T-helper 22 cell (primary cell): ENCODE measurements around the gene POFUT2.
"Not testable (repeated sequence)": the region's sequence is repeated elsewhere in the genome, so short reads cannot be mapped to it uniquely, and the experiment has no call there.

ENCODE experiments used
- DNase-seq: peaks from one replicate; pipeline ENCODE4 v3.0.0-alpha.2; 2020; ENCODE audit warnings: low read depth

Gene POFUT2

DNA sequence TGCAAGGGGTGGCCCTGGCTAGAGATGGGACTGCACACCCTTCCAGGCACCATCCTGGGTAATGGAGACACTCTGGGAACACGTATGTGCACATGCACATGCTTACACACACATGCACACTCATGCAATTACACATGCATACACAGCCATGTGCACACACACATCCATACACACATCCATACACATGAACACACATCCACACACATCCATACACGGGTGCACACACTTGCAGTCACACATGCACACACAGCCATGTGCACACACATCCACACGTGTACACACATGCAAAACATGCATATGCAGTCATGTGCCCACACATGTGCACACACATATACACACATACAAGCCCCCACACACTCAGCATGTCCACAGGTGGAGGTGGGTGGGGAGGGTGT lies 22.3 kb upstream of the POFUT2 start:
- no peak for DNase-seq

DNA sequence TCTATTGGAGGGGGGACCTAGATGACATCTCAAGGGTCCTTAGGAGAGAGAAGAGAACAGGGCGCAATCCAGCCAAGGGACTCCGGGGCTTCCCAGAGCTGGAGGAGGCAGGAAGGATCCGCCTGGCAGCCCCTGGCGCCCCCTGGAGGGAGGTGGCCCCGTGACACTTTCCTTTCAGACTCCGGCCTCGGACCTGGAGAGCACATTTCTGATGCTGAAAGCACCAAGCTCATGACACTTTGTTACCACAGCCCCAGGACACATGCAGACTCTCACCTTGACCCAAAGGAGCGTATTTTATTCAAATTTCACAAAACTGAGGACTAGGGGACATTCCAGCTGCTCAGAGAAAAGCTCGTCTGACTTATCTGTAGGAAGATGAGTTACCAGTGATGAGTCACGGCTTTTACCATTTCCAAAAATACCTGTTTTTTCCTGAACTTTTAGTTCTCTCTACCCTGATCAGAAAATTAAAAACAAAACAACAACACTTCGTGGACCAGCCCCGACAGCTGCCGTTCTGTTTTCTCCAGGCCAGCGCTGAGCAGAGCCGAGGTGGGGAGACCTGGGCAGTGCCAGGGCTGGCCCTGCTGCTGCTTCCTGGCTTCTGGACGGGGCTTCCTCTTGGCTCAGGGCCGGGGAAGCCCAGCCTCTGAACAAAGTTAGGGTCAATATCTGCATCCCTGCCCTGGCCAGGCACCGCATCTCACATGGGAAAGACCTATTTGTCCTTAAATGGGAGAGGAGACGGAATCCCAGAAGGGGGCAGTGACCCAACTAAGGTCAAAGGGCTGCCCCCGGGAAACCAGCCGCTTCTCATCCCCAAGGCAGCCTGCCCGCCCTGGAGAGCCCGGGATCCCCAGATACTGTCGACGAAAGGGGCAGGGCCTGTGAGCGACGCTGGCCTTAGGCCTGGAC lies 21.6 kb upstream of the POFUT2 start:
- no peak for DNase-seq

DNA sequence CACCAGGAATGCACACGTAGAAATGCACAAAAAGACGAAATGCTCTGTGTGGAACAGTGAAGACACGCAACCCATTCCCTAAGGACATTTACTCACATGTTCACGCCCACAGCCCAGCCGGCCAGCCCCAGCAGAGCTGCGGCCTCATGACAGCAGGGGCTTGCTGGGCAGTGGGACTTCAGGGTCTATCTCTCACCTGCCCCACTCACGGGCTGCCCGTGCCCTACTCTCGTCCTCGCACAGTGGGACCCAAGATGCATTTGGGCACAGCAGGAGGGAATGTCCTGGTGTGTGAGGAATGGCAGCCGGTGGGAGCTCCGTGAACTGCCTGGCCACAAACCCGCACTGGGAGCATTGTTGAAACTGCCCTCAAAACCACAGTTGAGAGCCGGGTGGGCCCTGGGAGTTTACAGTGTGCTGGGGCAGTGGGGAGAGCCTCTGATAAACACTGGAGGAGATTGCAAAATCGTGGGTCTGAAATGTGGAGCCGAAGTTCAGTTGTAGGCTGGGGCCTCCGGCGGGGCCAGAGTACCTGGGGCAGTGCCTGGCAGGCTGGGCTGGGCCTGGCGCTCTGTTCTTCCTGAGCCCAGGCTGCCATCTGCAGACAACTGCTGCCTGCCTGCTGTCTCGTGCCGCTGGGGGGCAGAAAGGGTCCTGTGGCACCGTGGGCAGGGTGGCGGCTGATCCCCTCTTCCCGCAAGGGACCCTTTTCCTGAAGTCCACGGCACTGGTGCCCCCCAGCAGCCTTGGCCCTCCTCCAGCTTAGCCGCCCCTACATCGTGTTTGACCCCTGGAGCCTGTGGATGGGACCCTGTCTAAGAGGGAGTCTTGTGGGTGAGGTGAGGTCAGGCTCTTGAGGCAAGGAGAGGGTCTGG lies 20.7 kb upstream of the POFUT2 start:
- DNase-seq = no peak

DNA sequence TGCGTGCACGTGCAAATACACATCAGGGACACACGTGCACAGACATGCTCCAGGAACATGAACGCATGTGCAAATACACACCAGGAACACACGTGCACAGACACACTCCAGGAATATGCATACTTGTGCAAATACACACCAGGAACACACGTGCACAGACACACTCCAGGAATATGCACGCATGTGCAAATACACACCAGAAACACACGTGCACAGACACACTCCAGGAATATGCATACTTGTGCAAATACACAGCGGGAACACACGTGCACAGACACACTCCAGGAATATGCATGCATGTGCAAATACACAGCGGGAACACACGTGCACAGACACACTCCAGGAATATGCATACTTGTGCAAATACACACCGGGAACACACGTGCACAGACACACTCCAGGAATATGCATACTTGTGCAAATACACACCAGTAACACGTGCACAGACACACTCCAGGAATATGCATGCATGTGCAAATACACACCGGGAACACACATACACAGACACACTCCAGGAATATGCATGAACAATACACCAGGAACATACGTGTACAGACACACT lies 20.0 kb upstream of the POFUT2 start:
- DNase-seq = not testable (repeated sequence)

DNA sequence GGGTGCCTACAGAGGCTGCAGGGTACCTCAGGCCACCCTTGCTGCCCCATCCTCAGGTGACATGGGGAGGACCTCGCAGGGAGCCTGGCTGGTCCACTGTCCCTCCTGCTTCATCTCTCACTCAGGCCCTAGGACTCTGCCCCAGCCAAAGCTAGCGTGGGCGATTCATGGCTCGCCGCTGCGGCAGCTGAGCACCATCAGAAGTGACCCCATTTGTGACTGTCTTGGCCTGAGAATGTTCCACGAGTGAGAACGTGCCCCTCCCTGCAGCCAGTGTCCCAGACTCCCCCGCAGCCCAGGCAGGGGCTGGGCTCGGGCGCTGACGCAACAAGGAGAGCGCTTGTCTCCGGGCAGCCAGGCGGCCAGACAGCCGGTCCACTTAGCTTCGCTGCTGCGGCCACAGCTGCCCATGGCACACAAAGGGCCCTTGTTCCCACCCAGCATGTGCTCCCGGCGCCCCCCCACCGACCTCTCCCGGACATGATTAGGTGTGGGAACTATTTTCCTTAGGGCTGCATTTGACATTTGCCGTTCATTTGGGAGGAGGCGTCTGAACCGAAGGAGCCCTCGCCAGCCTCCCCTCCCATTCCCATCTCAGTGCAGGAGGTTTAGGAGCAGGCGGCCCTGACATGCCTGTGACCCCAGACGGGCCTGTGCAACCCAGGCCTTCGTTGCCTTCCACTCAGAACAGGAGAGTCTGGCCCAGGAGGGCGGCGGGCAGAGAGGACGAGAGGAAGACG lies 19.3 kb upstream of the POFUT2 start:
- no peak for DNase-seq

GRCh38 chr21:45306453-45306831 lies 18.7 kb upstream of the POFUT2 start:
- DNase-seq = no peak

- DNase-seq = no peak
Observed at GRCh38 chr21:45305836-45306235, 18.1 kb upstream of the POFUT2 start.

GRCh38 chr21:45304945-45305344 lies 17.2 kb upstream of the POFUT2 start:
- DNase-seq = peak; percentile 17

- no peak for DNase-seq
Observed at GRCh38 chr21:45304476-45304830, 16.8 kb upstream of the POFUT2 start.

DNA sequence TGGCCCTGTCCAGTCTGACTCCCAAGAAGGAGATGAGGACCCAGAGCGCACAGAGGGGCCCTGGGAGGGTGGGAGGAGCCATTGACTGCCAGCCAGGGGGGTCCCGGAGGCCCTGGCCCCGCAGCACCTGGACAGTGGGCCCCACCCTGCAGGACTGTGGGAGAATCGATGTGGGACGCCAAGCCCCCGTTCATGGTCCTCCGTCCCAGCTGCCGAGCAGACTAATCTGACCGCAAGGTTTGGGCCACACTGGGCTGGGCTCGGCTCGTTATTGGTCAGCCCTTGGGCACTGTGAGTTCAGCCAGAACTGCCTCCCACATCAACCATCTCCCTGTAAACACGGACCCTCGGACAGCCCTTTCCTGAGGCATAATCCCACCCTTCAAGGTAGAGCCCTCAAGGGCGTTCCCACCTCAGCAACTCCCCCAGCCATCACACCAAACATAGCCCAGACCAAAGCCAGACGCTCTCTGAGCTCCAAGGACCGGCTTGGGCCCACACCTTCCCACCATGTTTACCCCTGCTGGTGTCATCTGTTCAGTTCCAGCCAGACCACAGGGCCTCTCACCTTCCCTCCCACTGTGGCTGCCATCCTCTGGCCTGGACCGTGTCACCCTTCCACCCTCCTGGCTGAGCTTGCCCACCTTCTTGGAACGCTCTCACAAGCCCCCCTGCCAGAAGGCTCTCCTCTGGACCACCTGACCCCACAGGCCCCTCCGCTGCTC lies 16.2 kb upstream of the POFUT2 start:
- no peak for DNase-seq

GRCh38 chr21:45303091-45303615 lies 15.5 kb upstream of the POFUT2 start:
- DNase-seq = no peak

GRCh38 chr21:45302082-45303061 lies 14.7 kb upstream of the POFUT2 start:
- peak; percentile 65 for DNase-seq

- DNase-seq = no peak
Observed at GRCh38 chr21:45301521-45302081, 13.9 kb upstream of the POFUT2 start.

GRCh38 chr21:45300786-45301520 lies 13.3 kb upstream of the POFUT2 start:
- DNase-seq = no peak

- no peak for DNase-seq
Observed at GRCh38 chr21:45299864-45300785, 12.4 kb upstream of the POFUT2 start.

DNA sequence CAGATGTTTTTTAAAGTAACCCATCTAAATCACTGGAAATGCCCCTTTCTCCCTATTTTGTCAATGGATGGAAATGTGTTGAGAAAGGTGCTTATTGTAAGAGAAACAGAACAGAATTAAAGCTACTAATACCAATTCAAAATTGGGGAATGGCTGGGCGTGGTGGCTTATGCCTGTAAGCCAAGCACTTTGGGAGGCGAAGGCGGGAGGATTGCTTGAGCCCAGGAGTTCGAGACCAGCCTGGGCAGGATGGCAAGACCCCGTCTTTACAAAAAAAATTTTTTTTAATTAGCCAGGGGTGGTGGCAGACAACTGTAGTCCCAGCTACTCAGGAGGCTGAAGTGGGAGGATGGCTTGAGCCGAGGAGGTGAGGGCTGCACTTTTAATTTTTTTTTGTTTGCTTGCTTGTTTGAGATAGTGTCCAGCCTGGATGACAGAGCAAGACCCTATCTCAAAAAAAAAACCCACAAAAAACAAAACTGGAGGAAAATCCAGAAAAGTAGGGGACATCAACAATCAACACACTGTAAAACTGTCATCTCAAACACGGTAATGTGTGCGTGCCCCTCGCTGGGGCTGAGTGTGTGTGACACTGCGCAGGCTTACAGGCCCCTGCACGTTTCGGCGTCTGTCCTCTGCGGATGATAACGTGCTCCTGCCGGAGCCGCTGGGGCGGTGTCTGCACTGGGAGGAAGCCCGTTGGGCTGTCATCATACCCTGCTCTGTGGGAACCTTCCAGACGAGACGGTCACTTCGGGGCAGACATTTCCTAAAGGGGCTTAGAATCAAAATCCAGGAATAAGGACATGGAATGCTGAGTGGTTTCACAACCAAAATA lies 11.6 kb upstream of the POFUT2 start:
- no peak for DNase-seq

DNA sequence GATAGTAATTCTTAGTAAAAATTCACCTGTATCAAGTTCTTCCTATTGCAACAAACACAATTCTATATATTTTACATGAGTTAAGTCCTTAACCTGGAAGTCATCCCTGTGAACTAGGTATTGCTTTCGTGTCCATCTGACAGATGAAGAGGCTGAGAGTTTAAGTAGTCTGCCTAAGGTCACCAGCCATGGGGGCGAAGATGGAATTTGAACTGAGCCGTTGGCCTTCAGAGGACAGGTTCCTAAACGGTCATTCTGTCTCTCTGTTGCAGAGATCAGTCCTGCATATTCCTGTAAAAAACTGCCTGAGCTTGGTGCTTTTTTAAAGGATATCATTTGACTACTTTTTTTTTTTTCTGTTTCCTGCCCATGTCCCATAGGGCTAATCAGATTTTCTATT lies 10.2 kb upstream of the POFUT2 start:
- no peak for DNase-seq
